LHCN-M2 (cell line): ENCODE results near the gene OSBPL7. TPM values are rescaled to one million over a fixed set of nuclear protein-coding genes. Genes with fewer than 3 reads are reported as not detected.
A peak's percentile ranks its signal among the peaks of the same experiment; 100 is the strongest.
"Not testable (repeated sequence)": the region's sequence is repeated elsewhere in the genome, so short reads cannot be mapped to it uniquely, and the experiment has no call there.

Experiments used
- DNase-seq: peaks from one replicate; pipeline ENCODE4 v3.0.0-alpha.2; 2012; ENCODE audit warnings: low read depth
- total RNA-seq: library from RNA; depleted of rRNA; stranded (reverse); fragments of >200 nt; gene quantifications from 2 replicates; pipeline ENCODE4 v1.2.3, GENCODE V29; 2014; rRNA removed

The OSBPL7 gene
- total RNA-seq, 1 experiment from 2014 or later, result 21.4 TPM

- DNase-seq, result not testable (repeated sequence)
Observed at GRCh38 chr17:47773649-47774048, 47.9 kb downstream of the OSBPL7 start.

- peak; percentile 41 for DNase-seq
Observed at GRCh38 chr17:47763913-47764582, 57.5 kb downstream of the OSBPL7 start.

- DNase-seq, result no peak
Observed at GRCh38 chr17:47762728-47763127, 58.9 kb downstream of the OSBPL7 start.

- no peak for DNase-seq
Observed at GRCh38 chr17:47760409-47761140, 61.0 kb downstream of the OSBPL7 start.

GRCh38 chr17:47757386-47757785 is 64.2 kb downstream of the OSBPL7 start:
- no peak for DNase-seq

Other genes starting within 250 kb of the OSBPL7 start
- 401 and 457 TPM in 2 replicates for gene KPNB1, start 171.9 kb downstream of the OSBPL7 start, total RNA-seq
- 3.8 and 5.4 TPM in 2 replicates for gene TBKBP1, start 127.6 kb downstream of the OSBPL7 start, total RNA-seq
- gene TBX21, start 88.6 kb downstream of the OSBPL7 start, total RNA-seq, result not detected in 2 replicates
- gene MRPL10, start 9.7 kb upstream of the OSBPL7 start, total RNA-seq, result 45.4 and 47.5 TPM in 2 replicates
- gene LRRC46, start 9.9 kb upstream of the OSBPL7 start, total RNA-seq, result 0.45 and 1.4 TPM in 2 replicates
- gene SCRN2, start 19.5 kb upstream of the OSBPL7 start, total RNA-seq, result 59.8 and 60.2 TPM in 2 replicates
- not detected in 2 replicates for gene SP6, start 29.4 kb upstream of the OSBPL7 start, total RNA-seq
- 1.7 and 3.4 TPM in 2 replicates for gene SP2, start 74.4 kb upstream of the OSBPL7 start, total RNA-seq
- gene PNPO, start 119.8 kb upstream of the OSBPL7 start, total RNA-seq, result 47.6 and 54.1 TPM in 2 replicates
- not detected in 2 replicates for gene PRR15L, start 136.1 kb upstream of the OSBPL7 start, total RNA-seq
- 93.8 and 94.9 TPM in 2 replicates for gene CDK5RAP3, start 149.3 kb upstream of the OSBPL7 start, total RNA-seq
- 70.4 and 91.8 TPM in 2 replicates for gene COPZ2, start 216.0 kb upstream of the OSBPL7 start, total RNA-seq
- gene NFE2L1, start 226.6 kb upstream of the OSBPL7 start, total RNA-seq, result 101 and 123 TPM in 2 replicates